Small intestine (tissue), 16 donors: Measurements from ENCODE around the gene DMC1. TPM values are rescaled to one million over a fixed set of nuclear protein-coding genes. Genes with fewer than 3 reads are reported as not detected.
"Not testable (repeated sequence)": the region's sequence is repeated elsewhere in the genome, so short reads cannot be mapped to it uniquely, and the experiment has no call there.

Experiments used
- DNase-seq, 2 donors: peaks; one replicate each; pipeline versions ENCODE4 v3.0.0 to v3.0.0-alpha.2; 2013
- FAIRE-seq: peaks from 2 replicates; lab custom pipeline; 2012; peaks lifted over from hg19 to GRCh38; lab: Jason Lieb, UNC
- H3K27ac ChIP-seq, 3 donors: one replicate each; pipeline ENCODE4 v1.5.1; 2013; ENCODE audit warnings: low read length in 2 of 3, mild to moderate bottlenecking in 2 of 3, control low read depth in 1 of 3, inconsistent platforms in 1 of 3, low read depth in 1 of 3, moderate library complexity in 1 of 3
- H3K27me3 ChIP-seq, 3 donors: one replicate each; pipeline ENCODE4 v1.6.1; 2013; ENCODE audit warnings: low read length in 3 of 3, inconsistent platforms in 1 of 3; ENCODE audit not compliant: control insufficient read depth in 3 of 3, insufficient read depth in 3 of 3
- H3K36me3 ChIP-seq, 3 donors: one replicate each; pipeline ENCODE4 v1.6.1; 2013; ENCODE audit warnings: low read length in 3 of 3, inconsistent platforms in 1 of 3, low read depth in 1 of 3, mild to moderate bottlenecking in 1 of 3, moderate library complexity in 1 of 3; ENCODE audit not compliant: control insufficient read depth in 3 of 3, insufficient read depth in 2 of 3
- H3K4me1 ChIP-seq, 3 donors: one replicate each; pipeline ENCODE4 v1.6.1; 2013; ENCODE audit warnings: low read length in 2 of 3, inconsistent platforms in 1 of 3, low read depth in 1 of 3, mild to moderate bottlenecking in 1 of 3, moderate library complexity in 1 of 3; ENCODE audit not compliant: control insufficient read depth in 3 of 3, insufficient read depth in 2 of 3
- H3K4me3 ChIP-seq, 3 donors: one replicate each; pipeline ENCODE4 v1.5.1; 2013; ENCODE audit warnings: low read length in 3 of 3, control low read depth in 1 of 3, inconsistent platforms in 1 of 3, low read depth in 1 of 3, mild to moderate bottlenecking in 1 of 3, moderate library complexity in 1 of 3
- H3K9me3 ChIP-seq, 2 donors: one replicate each; pipeline ENCODE4 v1.6.1; 2013; ENCODE audit warnings: low read depth in 1 of 2, low read length in 1 of 2; ENCODE audit not compliant: control insufficient read depth in 2 of 2, insufficient read depth in 1 of 2
- WGBS, 3 donors: extraction: QIAGEN DNeasy Blood & Tissue Kit; methylation state at CpG; one replicate each; pipeline ENCODE4 v1.1.7; 2013; 5-methylcytosine and 5-hydroxymethylcytosine counted together
- long read RNA-seq, 10 donors: transcript quantifications; one replicate each; lab custom pipeline, GENCODE V29; 2026
- polyA plus RNA-seq, 4 donors: library from polyadenylated mRNA; stranded (reverse) in 3 of 4; unstranded in 1 of 4; fragments of 200-250 nt in 3 of 4; fragments of 120-200 nt in 1 of 4; gene quantifications; one replicate each; pipeline versions ENCODE4 v1.2.1 to v1.2.3, GENCODE V29; 2013
- donor health status: healthy with polysubstance abuse.
- donor health status: control.
- donor health status: control.
- donor health status: Bipolar disorder and iron deficiency.
- donor health status: healthy.

DMC1 gene
- polyA plus RNA-seq: 1 to 10 TPM in 1 of 4 donors, under 1 TPM in 1, not detected in 2; 0.70 to 2.1 TPM
- long read RNA-seq, donor 1: 0 reads
- long read RNA-seq, donor 2: 0 reads
- long read RNA-seq, donor 3, partial matches to known transcripts: 0 of 1 reads
- long read RNA-seq, donor 3, other reads (novel, unspliced or antisense): 0 of 1 reads
- long read RNA-seq, donor 4: 0 reads
- long read RNA-seq, donor 5: 0 reads
- long read RNA-seq, donor 6: 0 reads
- long read RNA-seq, donor 7, partial matches to known transcripts: 0 of 2 reads
- long read RNA-seq, donor 7, other reads (novel, unspliced or antisense): 0 of 2 reads
- long read RNA-seq, donor 8: 0 reads
- long read RNA-seq, donor 9: 0 reads
- long read RNA-seq, donor 10, partial matches to known transcripts: 0 of 2 reads
- long read RNA-seq, donor 10, other reads (novel, unspliced or antisense): 0 of 2 reads

GRCh38 chr22:38569972-38570778, at the start of gene DMC1:
DMC1 (minus strand) TSS chr22:38570183; CDS start chr22:38568256, 1,927 bp downstream.
- 0 to 1% (median 1%) methylated on average over 49 to 63 of the region's 64 CpGs for WGBS, 3 donors
- Histone ChIP-seq H3K4me1 (peaks cover 0 to 14% (median 0%) of the 10 kb centered on the region in 3 donors), H3K27ac (peak within 1 kb of the TSS in 2 of 3 donors; percentile 58 to 63), H3K4me3 (peak within 1 kb of the TSS; percentile 28 to 61 (median 39)), H3K36me3 (no peaks in the 10 kb centered on the region), H3K9me3 (no peaks in the 10 kb centered on the region), H3K27me3 (no peaks in the 10 kb centered on the region)
- FAIRE-seq (no peak), DNase-seq (peak; percentile 83 to 93)

GRCh38 chr22:38618682-38619081, 48.7 kb upstream of the DMC1 start:
- Histone ChIP-seq H3K27me3 (no peaks in the 10 kb centered on the region), H3K4me3 (no peak overlapping the region), H3K9me3 (peaks cover 0 to 19% of the 10 kb centered on the region in 2 donors), H3K4me1 (no peaks in the 10 kb centered on the region), H3K36me3 (peaks cover 0 to 9% (median 0%) of the 10 kb centered on the region in 3 donors), H3K27ac (no peak overlapping the region)
- no peak for DNase-seq
- no peak for FAIRE-seq
- 95 to 96% (median 96%) methylated on average over 2 of the region's 2 CpGs for WGBS, 3 donors

- H3K27ac ChIP-seq: no peak overlapping the region
- H3K36me3 ChIP-seq: peaks cover 0 to 9% (median 0%) of the 10 kb centered on the region in 3 donors
- FAIRE-seq (no peak), DNase-seq (no peak)
- H3K9me3 ChIP-seq: peaks cover 0 to 19% of the 10 kb centered on the region in 2 donors
- no peaks in the 10 kb centered on the region for H3K4me1 ChIP-seq
- WGBS, 3 donors: 90 to 100% (median 96%) methylated on average over 1 of the region's 1 CpG
- H3K4me3 ChIP-seq: no peak overlapping the region
- H3K27me3 ChIP-seq: no peaks in the 10 kb centered on the region
These were observed 48.3 kb upstream of the DMC1 start for GRCh38 chr22:38618258-38618657.

GRCh38 chr22:38615064-38615405, 45.1 kb upstream of the DMC1 start:
- WGBS, 3 donors: 62 to 82% (median 69%) methylated on average over 9 of the region's 9 CpGs
- H3K36me3 ChIP-seq, H3K4me3 ChIP-seq, DNase-seq, H3K4me1 ChIP-seq, H3K27ac ChIP-seq, FAIRE-seq, H3K27me3 ChIP-seq: not testable (repeated sequence)
- H3K9me3 ChIP-seq: peaks cover 0 to 19% of the 10 kb centered on the region in 2 donors

GRCh38 chr22:38614332-38615063, 44.5 kb upstream of the DMC1 start:
- Histone ChIP-seq H3K9me3 (peaks cover 0 to 19% of the 10 kb centered on the region in 2 donors), H3K4me1 (no peaks in the 10 kb centered on the region), H3K4me3 (no peak overlapping the region), H3K36me3 (peaks cover 0 to 9% (median 0%) of the 10 kb centered on the region in 3 donors), H3K27ac (no peak overlapping the region), H3K27me3 (no peaks in the 10 kb centered on the region)
- WGBS, 3 donors: 50 to 67% (median 59%) methylated on average over 4 of the region's 4 CpGs
- DNase-seq: no peak
- no peak for FAIRE-seq

GRCh38 chr22:38613588-38613987, 43.6 kb upstream of the DMC1 start:
- peaks cover 0 to 11% of the 10 kb centered on the region in 2 donors for H3K9me3 ChIP-seq
- no peaks in the 10 kb centered on the region for H3K27me3 ChIP-seq
- 77 to 84% (median 78%) methylated on average over 4 of the region's 4 CpGs for WGBS, 3 donors
- H3K4me3 ChIP-seq: no peak overlapping the region
- FAIRE-seq: no peak
- no peak for DNase-seq
- peaks cover 0 to 3% (median 0%) of the 10 kb centered on the region in 3 donors for H3K36me3 ChIP-seq
- no peak overlapping the region for H3K27ac ChIP-seq
- no peaks in the 10 kb centered on the region for H3K4me1 ChIP-seq

GRCh38 chr22:38612217-38613006, 42.4 kb upstream of the DMC1 start:
- 89 to 92% (median 92%) methylated on average over 5 of the region's 5 CpGs for WGBS, 3 donors
- DNase-seq: no peak
- Histone ChIP-seq H3K4me1 (no peaks in the 10 kb centered on the region), H3K36me3 (peaks cover 0 to under 1% (median 0%) of the 10 kb centered on the region in 3 donors), H3K9me3 (peaks cover 0 to under 1% of the 10 kb centered on the region in 2 donors), H3K4me3 (no peak overlapping the region), H3K27ac (no peak overlapping the region), H3K27me3 (no peaks in the 10 kb centered on the region)
- no peak for FAIRE-seq
